ENCODE measurements around the gene PCYT1A. TPM values are rescaled to one million over a fixed set of nuclear protein-coding genes. Genes with fewer than 3 reads are reported as not detected.
A peak's percentile ranks its signal among the peaks of the same experiment; 100 is the strongest.

Gene PCYT1A
- polyA plus RNA-seq, 3 donors = 24.3 to 99.6 (median 31.6) TPM

GRCh38 chr3:196217307-196218154 is 70.0 kb downstream of the PCYT1A start:
- 86% methylated on average over 6 of the region's 12 CpGs for WGBS (ENCODE audit: insufficient coverage)
- H3K4me3 Mint-ChIP-seq = no peak overlapping the region
- H3K27me3 ChIP-seq (ENCODE audit: control insufficient read depth in 2 of 2, insufficient read depth in 2 of 2, low read length in 2 of 2) = no peaks in the 10 kb centered on the region
- no peak overlapping the region for H2AFZ ChIP-seq (ENCODE audit: insufficient read depth, low read depth, low read length, poor library complexity, severe bottlenecking)
- no peaks in the 10 kb centered on the region for H3K9me3 ChIP-seq (replicated peaks in 1 of 2; ENCODE audit: control insufficient read depth in 1 of 2, insufficient read depth in 1 of 2, low read length in 2 of 2)
- no peak overlapping the region for H3K4me3 ChIP-seq (replicated peaks in 1 of 3; ENCODE audit: low read depth in 2 of 3, low read length in 3 of 3)
- H3K9ac ChIP-seq (ENCODE audit: insufficient read depth, low read length, poor library complexity, severe bottlenecking) = no peak overlapping the region
- H3K4me2 ChIP-seq (replicated peaks; ENCODE audit: extremely low read depth, low read length, poor library complexity, severe bottlenecking) = no peak overlapping the region
- no peaks in the 10 kb centered on the region for H3K36me3 Mint-ChIP-seq
- no peaks in the 10 kb centered on the region for H3K79me2 ChIP-seq (ENCODE audit: insufficient read depth, low read length)
- peaks cover 0 to 9% (median 4%) of the 10 kb centered on the region in 3 donors for H3K27me3 Mint-ChIP-seq (ENCODE audit: low read depth in 3 of 3)
- intact Hi-C loops (cut with micrococcal nuclease) = no loop called here
- H3K9me3 Mint-ChIP-seq = peaks cover 0 to 3% (median 0%) of the 10 kb centered on the region in 7 donors
- H3K36me3 ChIP-seq (replicated peaks in 1 of 2; ENCODE audit: control insufficient read depth in 1 of 2, insufficient read depth in 2 of 2, low read length in 2 of 2) = no peaks in the 10 kb centered on the region
- H3K4me1 ChIP-seq (ENCODE audit: control insufficient read depth in 1 of 2, insufficient read depth in 2 of 2, low read length in 2 of 2) = peaks cover 40 to 48% of the 10 kb centered on the region in 2 donors
- peaks cover 45% of the 10 kb centered on the region for H3K4me1 Mint-ChIP-seq
- no peak for TF ChIP-seq CTCF (IDR thresholded peaks at IDR 0.05)
- H3K27ac ChIP-seq (ENCODE audit: low read depth in 1 of 2, low read length in 2 of 2) = no peak overlapping the region
- no peaks in the 10 kb centered on the region for H4K20me1 ChIP-seq (ENCODE audit: insufficient read depth, low read length)
- H3K27ac Mint-ChIP-seq = peak overlapping the region in 1 of 7 donors; percentile 23
- no peak for DNase-seq

GRCh38 chr3:196216681-196217211 is 70.8 kb downstream of the PCYT1A start:
- Histone ChIP-seq H3K36me3 (replicated peaks in 1 of 2; ENCODE audit: control insufficient read depth in 1 of 2, insufficient read depth in 2 of 2, low read length in 2 of 2) (no peaks in the 10 kb centered on the region), H3K4me2 (replicated peaks; ENCODE audit: extremely low read depth, low read length, poor library complexity, severe bottlenecking) (no peak overlapping the region), H3K79me2 (ENCODE audit: insufficient read depth, low read length) (no peaks in the 10 kb centered on the region), H3K27ac (ENCODE audit: low read depth in 1 of 2, low read length in 2 of 2) (no peak overlapping the region), H3K4me3 (replicated peaks in 1 of 3; ENCODE audit: low read depth in 2 of 3, low read length in 3 of 3) (no peak overlapping the region), H3K27me3 (ENCODE audit: control insufficient read depth in 2 of 2, insufficient read depth in 2 of 2, low read length in 2 of 2) (no peaks in the 10 kb centered on the region), H3K9ac (ENCODE audit: insufficient read depth, low read length, poor library complexity, severe bottlenecking) (no peak overlapping the region), H4K20me1 (ENCODE audit: insufficient read depth, low read length) (no peaks in the 10 kb centered on the region), H2AFZ (ENCODE audit: insufficient read depth, low read depth, low read length, poor library complexity, severe bottlenecking) (no peak overlapping the region), H3K9me3 (replicated peaks in 1 of 2; ENCODE audit: control insufficient read depth in 1 of 2, insufficient read depth in 1 of 2, low read length in 2 of 2) (no peaks in the 10 kb centered on the region), H3K4me1 (ENCODE audit: control insufficient read depth in 1 of 2, insufficient read depth in 2 of 2, low read length in 2 of 2) (peaks cover 40 to 48% of the 10 kb centered on the region in 2 donors)
- intact Hi-C loops (cut with micrococcal nuclease) = no loop called here
- TF ChIP-seq CTCF (IDR thresholded peaks at IDR 0.05) = no peak
- DNase-seq = no peak
- peaks cover 0 to 3% (median 0%) of the 10 kb centered on the region in 7 donors for H3K9me3 Mint-ChIP-seq
- peaks cover 2 to 9% (median 4%) of the 10 kb centered on the region in 3 donors for H3K27me3 Mint-ChIP-seq (ENCODE audit: low read depth in 3 of 3)
- 87% methylated on average over 23 of the region's 25 CpGs for WGBS (ENCODE audit: insufficient coverage)
- no peak overlapping the region for H3K27ac Mint-ChIP-seq
- H3K36me3 Mint-ChIP-seq = no peaks in the 10 kb centered on the region
- H3K4me1 Mint-ChIP-seq = peaks cover 45% of the 10 kb centered on the region
- H3K4me3 Mint-ChIP-seq = no peak overlapping the region

Data from CD14-positive monocyte (primary cell).